ENCODE results near the gene RAB11B.

GRCh38 chr19:8342684-8343482, 47.3 kb upstream of the RAB11B start, which contains the start of gene KANK3:
- TF ChIP-seq CTCF (IDR thresholded peaks at IDR 0.05), result peak in 2 of 4 experiments; percentile 12 to 20
- peak; percentile 82 to 84 for TF ChIP-seq POLR2A (IDR thresholded peaks at IDR 0.05)
